Activated CD4-positive, alpha-beta memory T cell treated with anti-CD3 and anti-CD28 coated beads, Interleukin-2, amount 10 ng/mL, durations not matched to agents 7 days and 5 days (primary cell): ENCODE results near the gene CYP46A1. TPM values are rescaled to one million over a fixed set of nuclear protein-coding genes. Genes with fewer than 3 reads are reported as not detected.

Source experiments
- CTCF ChIA-PET: fragments of 350-600 bp; sonication (Branson Sonifier 250); formaldehyde crosslinking; loops from one replicate; lab custom pipeline; 2021; ENCODE audit warnings: antibody characterized with exemption, inconsistent platforms; lab: Charles Lee
- POLR2A ChIA-PET: fragments of 350-600 bp; sonication (Branson Sonifier 250); formaldehyde crosslinking; loops from one replicate; lab custom pipeline; 2021; ENCODE audit warnings: antibody characterized with exemption; lab: Charles Lee
- DNase-seq: peaks from one replicate; pipeline ENCODE4 v3.0.0-alpha.2; 2020
- H3K27ac Mint-ChIP-seq: one replicate; pipeline ENCODE4 v1.8.0; 2021; ENCODE audit warnings: mild to moderate bottlenecking, mixed read lengths
- H3K27me3 Mint-ChIP-seq: one replicate; pipeline ENCODE4 v1.8.0; 2021; ENCODE audit warnings: mixed read lengths
- H3K36me3 Mint-ChIP-seq: one replicate; pipeline ENCODE4 v1.8.0; 2021; ENCODE audit warnings: low read depth, mixed read lengths
- H3K4me1 Mint-ChIP-seq: one replicate; pipeline ENCODE4 v1.8.0; 2021; ENCODE audit warnings: mixed read lengths
- H3K4me3 Mint-ChIP-seq: one replicate; pipeline ENCODE4 v1.8.0; 2021; ENCODE audit warnings: mild to moderate bottlenecking, mixed read lengths
- H3K9me3 Mint-ChIP-seq: one replicate; pipeline ENCODE4 v1.8.0; 2021; ENCODE audit warnings: mixed read lengths
- total RNA-seq, 2 experiments: library from RNA; stranded (reverse); gene quantifications; one replicate each; pipeline ENCODE4 v1.2.3, GENCODE V29; 2021

The CYP46A1 gene
- total RNA-seq, 2 experiments from 2014 or later: 0.13 to 0.23 TPM

DNA sequence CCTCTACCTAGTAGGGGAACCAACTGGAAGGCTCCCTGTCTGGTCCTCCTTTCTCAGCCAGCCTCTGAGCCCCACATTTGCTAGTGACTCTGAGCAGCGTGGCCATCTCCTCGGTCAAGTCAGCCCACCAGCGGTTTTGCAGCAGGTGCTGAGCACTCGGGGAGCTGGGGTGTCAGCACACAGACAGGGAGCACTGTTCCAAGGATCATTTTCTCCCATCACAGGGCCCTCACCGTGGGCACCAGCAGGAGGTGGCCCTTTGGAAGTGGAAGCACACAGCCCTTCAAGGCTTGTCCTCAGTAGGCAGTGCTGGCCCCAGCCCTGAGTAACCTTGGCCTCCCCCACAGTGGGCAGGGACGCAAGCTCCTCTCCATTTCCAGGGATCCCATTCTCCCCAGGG is 85.0 kb downstream of the CYP46A1 start:
- ChIA-PET CTCF (interaction anchor here (0.6 to 0.7 kb wide), 2 partner anchors 28 to 33 kb away, joined by 5 read pairs; no protein-coding TSS in a partner anchor), POLR2A (no interaction called here)
- Mint-ChIP-seq H3K27me3 (peaks cover 23% of the 10 kb centered on the region), H3K4me3 (no peak overlapping the region), H3K9me3 (no peaks in the 10 kb centered on the region), H3K4me1 (no peaks in the 10 kb centered on the region), H3K36me3 (no peaks in the 10 kb centered on the region), H3K27ac (no peak overlapping the region)
- no peak for DNase-seq

GRCh38 chr14:99769799-99770198 is 85.7 kb downstream of the CYP46A1 start:
- peaks cover 27% of the 10 kb centered on the region for H3K27me3 Mint-ChIP-seq
- H3K9me3 Mint-ChIP-seq: no peaks in the 10 kb centered on the region
- no peak overlapping the region for H3K27ac Mint-ChIP-seq
- CTCF ChIA-PET: no interaction called here
- no peak for DNase-seq
- POLR2A ChIA-PET: no interaction called here
- H3K4me1 Mint-ChIP-seq: no peaks in the 10 kb centered on the region
- no peaks in the 10 kb centered on the region for H3K36me3 Mint-ChIP-seq
- H3K4me3 Mint-ChIP-seq: no peak overlapping the region

DNA sequence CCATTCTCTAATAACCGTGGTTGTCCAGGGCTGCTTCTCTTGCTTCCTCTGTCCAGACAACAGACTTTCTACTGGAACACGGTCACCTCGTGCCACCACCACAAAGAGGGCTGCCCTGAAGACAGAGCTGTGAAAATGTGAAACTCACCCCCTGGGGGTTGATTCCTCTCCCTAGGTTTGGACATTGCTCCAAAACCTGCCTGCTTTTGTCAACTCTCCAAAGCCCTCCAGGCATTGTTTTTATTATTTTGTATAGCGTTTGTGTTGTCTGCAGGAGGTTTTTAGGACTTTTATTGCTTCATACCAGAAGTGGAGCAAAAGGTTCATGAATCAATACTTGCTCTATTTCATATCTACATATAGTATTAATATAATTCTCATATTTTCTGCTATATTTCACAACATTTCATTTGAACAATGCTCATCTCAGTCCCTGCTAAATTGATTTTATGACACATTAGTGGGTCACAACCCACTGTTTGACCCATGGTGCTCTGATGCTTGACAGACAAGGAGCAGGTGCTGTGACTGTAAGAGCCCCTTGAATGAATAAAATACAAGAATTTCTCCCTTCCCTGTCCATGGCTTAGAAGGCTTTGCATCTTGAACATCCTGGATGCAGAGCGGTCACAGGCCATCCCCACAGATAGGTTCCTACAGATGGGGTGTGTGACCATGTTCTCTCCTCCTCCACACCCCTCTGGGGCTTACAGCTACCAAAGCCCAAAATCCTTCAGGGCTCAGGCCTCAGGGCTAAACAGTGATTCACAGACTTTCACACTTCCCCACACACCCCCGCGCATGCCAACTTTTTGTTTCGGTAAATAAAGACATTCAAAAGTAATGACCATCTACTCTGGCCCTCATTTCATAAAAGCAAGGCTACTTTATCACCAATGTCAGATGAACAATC is 88.5 kb downstream of the CYP46A1 start:
- Mint-ChIP-seq H3K4me1 (no peaks in the 10 kb centered on the region), H3K4me3 (no peak overlapping the region), H3K27ac (no peak overlapping the region), H3K9me3 (no peaks in the 10 kb centered on the region), H3K36me3 (no peaks in the 10 kb centered on the region), H3K27me3 (peaks cover 41% of the 10 kb centered on the region)
- no peak for DNase-seq
- ChIA-PET CTCF (no interaction called here), POLR2A (no interaction called here)

- no peaks in the 10 kb centered on the region for H3K9me3 Mint-ChIP-seq
- no peak overlapping the region for H3K4me3 Mint-ChIP-seq
- no peaks in the 10 kb centered on the region for H3K36me3 Mint-ChIP-seq
- no peak overlapping the region for H3K27ac Mint-ChIP-seq
- H3K4me1 Mint-ChIP-seq: no peaks in the 10 kb centered on the region
- H3K27me3 Mint-ChIP-seq: peaks cover 46% of the 10 kb centered on the region
- CTCF ChIA-PET: no interaction called here
- DNase-seq: no peak
- POLR2A ChIA-PET: no interaction called here
Measured at GRCh38 chr14:99773521-99774497, 89.7 kb downstream of the CYP46A1 start.

- CTCF ChIA-PET: no interaction called here
Measured at GRCh38 chr14:99774556-99775307, 90.6 kb downstream of the CYP46A1 start.

GRCh38 chr14:99775351-99775750 is 91.3 kb downstream of the CYP46A1 start:
- Mint-ChIP-seq H3K36me3 (no peaks in the 10 kb centered on the region), H3K27ac (no peak overlapping the region), H3K4me1 (no peaks in the 10 kb centered on the region), H3K4me3 (no peak overlapping the region), H3K9me3 (no peaks in the 10 kb centered on the region), H3K27me3 (peaks cover 45% of the 10 kb centered on the region)
- no peak for DNase-seq
- ChIA-PET POLR2A (no interaction called here), CTCF (no interaction called here)

More at GRCh38 chr14:99774556-99775307, 90.6 kb downstream of the CYP46A1 start:
- no peak for DNase-seq
- POLR2A ChIA-PET: no interaction called here
- Mint-ChIP-seq H3K4me1 (no peaks in the 10 kb centered on the region), H3K27me3 (peaks cover 48% of the 10 kb centered on the region), H3K9me3 (no peaks in the 10 kb centered on the region), H3K36me3 (no peaks in the 10 kb centered on the region), H3K27ac (no peak overlapping the region), H3K4me3 (no peak overlapping the region)

Other genes starting within 250 kb of the CYP46A1 start
- 10 to 100 TPM; 63.8 to 66.3 TPM for gene SETD3, start 203.4 kb upstream of the CYP46A1 start, total RNA-seq
- gene CCNK, start 202.9 kb upstream of the CYP46A1 start, total RNA-seq: 10 to 100 TPM; 79.2 to 83.7 TPM
- gene CCDC85C, start 80.1 kb upstream of the CYP46A1 start, total RNA-seq: 10 to 100 TPM; 10.2 to 11.7 TPM
- gene HHIPL1, start 39.2 kb upstream of the CYP46A1 start, total RNA-seq: under 1 TPM; 0.08 to 0.10 TPM
- gene EML1, start 109.1 kb downstream of the CYP46A1 start, total RNA-seq: not detected